ENCODE data around the gene C1orf74. TPM values are rescaled to one million over a fixed set of nuclear protein-coding genes. Genes with fewer than 3 reads are reported as not detected.

C1orf74 gene
- total RNA-seq, 1 experiment from 2014 or later, result 7.1 TPM

DNA sequence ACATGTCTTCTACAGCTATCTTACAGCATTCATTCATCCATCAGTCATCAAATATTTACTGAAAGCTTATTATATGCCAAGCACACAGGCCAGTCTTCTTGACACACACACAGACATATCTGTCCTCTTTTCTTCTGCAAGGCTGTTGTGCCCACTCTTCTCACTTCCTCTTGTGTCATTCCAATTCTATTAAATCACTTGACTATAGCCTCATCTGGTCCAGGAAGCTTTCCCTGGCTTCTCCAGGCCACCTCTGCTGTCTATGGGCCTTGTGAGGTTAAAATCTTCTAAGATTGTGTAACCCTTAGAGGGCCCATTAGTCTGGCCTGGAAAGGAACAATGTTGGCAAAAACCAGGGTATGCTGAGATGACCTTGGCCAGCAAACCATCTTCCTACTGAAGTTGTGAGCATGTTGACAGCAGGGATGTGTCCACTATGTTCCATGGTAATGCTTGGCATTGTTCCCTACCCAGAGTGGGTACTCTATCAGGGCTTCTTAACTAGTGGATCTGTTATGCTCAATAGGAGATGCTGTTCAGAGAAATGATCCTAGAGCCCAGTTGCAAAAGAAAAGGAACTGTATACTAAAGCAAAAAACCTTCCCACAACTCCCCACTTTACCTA, 23.2 kb downstream of the C1orf74 start:
- intact Hi-C loops (cut with micrococcal nuclease), result no loop called here
- H3K27ac Mint-ChIP-seq (ENCODE audit: low read depth, unreplicated experiment), result no peak overlapping the region
- DNase-seq (ENCODE audit: unreplicated experiment), result no peak
- no peaks in the 10 kb centered on the region for H3K9me3 Mint-ChIP-seq (ENCODE audit: unreplicated experiment)
- CTCF ChIA-PET, result interaction anchor here (0.6 to 9.7 kb wide), 10 partner anchors 11 to 983 kb away, joined by 3 to 99 read pairs (median 4); no protein-coding TSS in a partner anchor
- no peaks in the 10 kb centered on the region for H3K36me3 Mint-ChIP-seq (ENCODE audit: insufficient read depth, unreplicated experiment)
- peaks cover 5% of the 10 kb centered on the region for H3K4me1 Mint-ChIP-seq (ENCODE audit: insufficient read depth, unreplicated experiment)
- no TSS peak for BruUV-seq (replicated peaks)
- TF ChIP-seq, protein P1, sequence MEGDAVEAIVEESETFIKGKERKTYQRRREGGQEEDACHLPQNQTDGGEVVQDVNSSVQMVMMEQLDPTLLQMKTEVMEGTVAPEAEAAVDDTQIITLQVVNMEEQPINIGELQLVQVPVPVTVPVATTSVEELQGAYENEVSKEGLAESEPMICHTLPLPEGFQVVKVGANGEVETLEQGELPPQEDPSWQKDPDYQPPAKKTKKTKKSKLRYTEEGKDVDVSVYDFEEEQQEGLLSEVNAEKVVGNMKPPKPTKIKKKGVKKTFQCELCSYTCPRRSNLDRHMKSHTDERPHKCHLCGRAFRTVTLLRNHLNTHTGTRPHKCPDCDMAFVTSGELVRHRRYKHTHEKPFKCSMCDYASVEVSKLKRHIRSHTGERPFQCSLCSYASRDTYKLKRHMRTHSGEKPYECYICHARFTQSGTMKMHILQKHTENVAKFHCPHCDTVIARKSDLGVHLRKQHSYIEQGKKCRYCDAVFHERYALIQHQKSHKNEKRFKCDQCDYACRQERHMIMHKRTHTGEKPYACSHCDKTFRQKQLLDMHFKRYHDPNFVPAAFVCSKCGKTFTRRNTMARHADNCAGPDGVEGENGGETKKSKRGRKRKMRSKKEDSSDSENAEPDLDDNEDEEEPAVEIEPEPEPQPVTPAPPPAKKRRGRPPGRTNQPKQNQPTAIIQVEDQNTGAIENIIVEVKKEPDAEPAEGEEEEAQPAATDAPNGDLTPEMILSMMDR (IDR thresholded peaks at IDR 0.05; ENCODE audit: unreplicated experiment), result no peak
- H3K27me3 Mint-ChIP-seq (ENCODE audit: insufficient read depth, unreplicated experiment), result no peaks in the 10 kb centered on the region
- POLR2A ChIA-PET, result interaction anchor here (1.1 to 1.2 kb wide), 3 partner anchors 24 to 55 kb away, joined by 3 to 5 read pairs (median 3); partner anchors contain the start of gene C1orf74
- no peak overlapping the region for H3K4me3 Mint-ChIP-seq (ENCODE audit: unreplicated experiment)

DNA sequence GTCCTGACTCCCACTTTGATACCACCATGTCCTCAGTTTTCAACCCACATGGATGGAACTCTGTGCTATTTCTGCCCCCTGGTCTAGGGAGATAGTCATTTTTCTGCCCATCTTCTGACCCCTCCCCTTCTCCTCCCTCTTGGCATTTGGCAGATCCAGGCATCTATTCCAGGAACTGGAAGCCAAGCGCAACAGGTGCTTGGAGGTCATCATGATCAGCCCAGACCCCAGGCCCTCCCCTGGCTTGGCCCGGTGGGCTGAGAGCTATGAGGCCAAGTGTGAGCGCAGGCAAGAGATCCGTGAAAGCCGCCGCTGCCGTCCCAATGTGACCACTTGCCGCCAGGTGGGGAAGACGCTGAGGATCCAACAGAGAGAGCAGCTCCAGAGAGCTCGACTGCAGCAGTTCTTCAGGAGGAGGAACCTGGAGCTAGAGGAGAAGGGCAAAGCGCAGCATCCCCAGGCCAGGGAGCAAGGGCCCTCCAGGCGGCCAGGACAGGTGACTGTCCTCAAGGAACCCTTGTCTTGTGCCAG, 24.5 kb downstream of the C1orf74 start:
- intact Hi-C loops (cut with micrococcal nuclease), result no loop called here
- CTCF ChIA-PET, result interaction anchor here (0.9 to 9.7 kb wide), 6 partner anchors 10 to 193 kb away, joined by 3 to 99 read pairs (median 4); no protein-coding TSS in a partner anchor
- DNase-seq (ENCODE audit: unreplicated experiment), result no peak
- H3K27me3 Mint-ChIP-seq (ENCODE audit: insufficient read depth, unreplicated experiment), result no peaks in the 10 kb centered on the region
- POLR2A ChIA-PET, result interaction anchor here (1.0 to 1.2 kb wide), 2 partner anchors 16 to 25 kb away, joined by 3 read pairs; partner anchors contain the start of gene C1orf74
- H3K4me3 Mint-ChIP-seq (ENCODE audit: unreplicated experiment), result no peak overlapping the region
- peaks cover 5% of the 10 kb centered on the region for H3K4me1 Mint-ChIP-seq (ENCODE audit: insufficient read depth, unreplicated experiment)
- TF ChIP-seq, protein P1 (IDR thresholded peaks at IDR 0.05; ENCODE audit: unreplicated experiment), result no peak
- no TSS peak for BruUV-seq (replicated peaks)
- no peaks in the 10 kb centered on the region for H3K9me3 Mint-ChIP-seq (ENCODE audit: unreplicated experiment)
- peaks cover 2% of the 10 kb centered on the region for H3K36me3 Mint-ChIP-seq (ENCODE audit: insufficient read depth, unreplicated experiment)
- no peak overlapping the region for H3K27ac Mint-ChIP-seq (ENCODE audit: low read depth, unreplicated experiment)

DNA sequence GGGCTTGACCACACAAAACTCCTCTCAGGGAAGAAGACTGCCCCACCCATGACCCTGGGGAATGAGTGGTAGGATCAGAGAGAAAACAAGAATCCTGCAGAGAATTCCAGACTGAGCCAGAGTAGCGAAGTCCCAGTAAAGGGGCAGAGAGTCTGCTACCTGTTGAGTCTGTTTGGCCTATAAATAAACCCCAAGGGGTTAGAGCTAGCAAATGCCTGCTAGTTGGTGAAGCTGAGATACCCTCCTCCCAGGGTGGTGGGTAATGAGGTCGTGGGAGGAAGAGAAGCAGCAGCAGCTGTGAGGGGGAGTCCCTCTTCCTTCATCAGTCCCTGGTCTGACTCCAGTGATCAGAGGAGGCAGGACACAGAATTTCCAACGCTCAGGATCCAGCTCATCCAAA, 26.0 kb downstream of the C1orf74 start:
- H3K9me3 Mint-ChIP-seq (ENCODE audit: unreplicated experiment), result no peaks in the 10 kb centered on the region
- H3K4me3 Mint-ChIP-seq (ENCODE audit: unreplicated experiment), result no peak overlapping the region
- no peak for DNase-seq (ENCODE audit: unreplicated experiment)
- peaks cover 5% of the 10 kb centered on the region for H3K4me1 Mint-ChIP-seq (ENCODE audit: insufficient read depth, unreplicated experiment)
- peaks cover 5% of the 10 kb centered on the region for H3K36me3 Mint-ChIP-seq (ENCODE audit: insufficient read depth, unreplicated experiment)
- ChIA-PET CTCF (interaction anchor here (0.7 to 9.7 kb wide), 4 partner anchors 8 to 28 kb away, joined by 3 to 99 read pairs (median 6); no protein-coding TSS in a partner anchor), POLR2A (interaction anchor here (1.3 kb wide), 1 partner anchor 9 kb away, joined by 7 read pairs; no protein-coding TSS in a partner anchor)
- no peak overlapping the region for H3K27ac Mint-ChIP-seq (ENCODE audit: low read depth, unreplicated experiment)
- TF ChIP-seq, protein P1 (IDR thresholded peaks at IDR 0.05; ENCODE audit: unreplicated experiment), result no peak
- intact Hi-C loops (cut with micrococcal nuclease), result no loop called here
- no TSS peak for BruUV-seq (replicated peaks)
- H3K27me3 Mint-ChIP-seq (ENCODE audit: insufficient read depth, unreplicated experiment), result no peaks in the 10 kb centered on the region

DNA sequence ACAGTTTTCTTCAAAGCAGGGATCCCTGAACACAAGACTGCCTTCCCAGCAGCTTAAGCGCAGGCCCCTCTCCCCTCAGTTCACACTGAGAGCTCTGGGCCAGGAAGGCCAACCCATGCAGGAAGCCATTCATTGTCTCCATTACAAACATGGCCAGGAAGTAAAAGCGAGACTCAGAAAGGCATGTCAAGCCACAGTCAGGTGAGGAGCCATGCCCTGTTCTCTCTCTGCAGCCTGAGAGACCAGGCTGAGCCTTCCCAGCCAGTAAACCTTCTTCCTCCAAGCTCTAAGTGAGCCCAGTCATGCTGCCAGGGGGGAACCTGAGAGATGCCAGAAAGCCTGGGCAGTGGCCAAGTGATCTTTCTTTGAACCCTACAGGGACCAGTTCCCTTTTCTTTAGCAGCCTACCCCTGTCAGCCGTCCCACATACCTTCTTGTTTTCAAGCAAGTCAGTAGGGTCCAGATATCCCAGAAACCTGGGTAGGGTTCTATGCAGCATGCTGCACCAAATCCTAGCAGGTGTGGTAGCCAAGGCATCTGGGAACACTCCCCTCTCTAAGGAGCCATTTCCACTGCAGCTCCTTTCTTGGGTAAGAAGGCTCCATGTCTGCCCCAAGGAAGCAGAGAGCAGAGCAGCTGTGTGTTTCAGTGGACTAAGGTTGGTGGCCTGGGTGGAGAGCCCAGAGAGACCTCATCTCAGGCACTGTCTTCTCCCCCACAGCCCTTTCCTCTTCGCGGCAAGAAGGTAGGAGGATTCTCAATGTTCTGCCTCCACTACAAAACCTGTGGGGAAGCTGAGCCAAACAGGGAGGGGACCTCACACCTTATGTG, 27.5 kb downstream of the C1orf74 start:
- TF ChIP-seq, protein P1 (IDR thresholded peaks at IDR 0.05; ENCODE audit: unreplicated experiment), result no peak
- intact Hi-C loops (cut with micrococcal nuclease), result no loop called here
- BruUV-seq (replicated peaks), result no TSS peak

More for the DNA sequence above, 27.5 kb downstream of the C1orf74 start:
- Mint-ChIP-seq H3K9me3 (ENCODE audit: unreplicated experiment) (no peaks in the 10 kb centered on the region), H3K4me3 (ENCODE audit: unreplicated experiment) (no peak overlapping the region), H3K27ac (ENCODE audit: low read depth, unreplicated experiment) (no peak overlapping the region), H3K27me3 (ENCODE audit: insufficient read depth, unreplicated experiment) (no peaks in the 10 kb centered on the region), H3K4me1 (ENCODE audit: insufficient read depth, unreplicated experiment) (peaks cover 5% of the 10 kb centered on the region), H3K36me3 (ENCODE audit: insufficient read depth, unreplicated experiment) (peaks cover 5% of the 10 kb centered on the region)
- ChIA-PET CTCF (interaction anchor here (0.6 to 14.7 kb wide), 6 partner anchors 7 to 576 kb away, joined by 3 to 207 read pairs (median 6); no protein-coding TSS in a partner anchor), POLR2A (no interaction called here)
- no peak for DNase-seq (ENCODE audit: unreplicated experiment)
